ENCODE measurements around the gene PROCA1. TPM values are rescaled to one million over a fixed set of nuclear protein-coding genes. Genes with fewer than 3 reads are reported as not detected.

PROCA1 gene
- total RNA-seq, 1 experiment from 2014 or later, result 4.6 TPM

DNA sequence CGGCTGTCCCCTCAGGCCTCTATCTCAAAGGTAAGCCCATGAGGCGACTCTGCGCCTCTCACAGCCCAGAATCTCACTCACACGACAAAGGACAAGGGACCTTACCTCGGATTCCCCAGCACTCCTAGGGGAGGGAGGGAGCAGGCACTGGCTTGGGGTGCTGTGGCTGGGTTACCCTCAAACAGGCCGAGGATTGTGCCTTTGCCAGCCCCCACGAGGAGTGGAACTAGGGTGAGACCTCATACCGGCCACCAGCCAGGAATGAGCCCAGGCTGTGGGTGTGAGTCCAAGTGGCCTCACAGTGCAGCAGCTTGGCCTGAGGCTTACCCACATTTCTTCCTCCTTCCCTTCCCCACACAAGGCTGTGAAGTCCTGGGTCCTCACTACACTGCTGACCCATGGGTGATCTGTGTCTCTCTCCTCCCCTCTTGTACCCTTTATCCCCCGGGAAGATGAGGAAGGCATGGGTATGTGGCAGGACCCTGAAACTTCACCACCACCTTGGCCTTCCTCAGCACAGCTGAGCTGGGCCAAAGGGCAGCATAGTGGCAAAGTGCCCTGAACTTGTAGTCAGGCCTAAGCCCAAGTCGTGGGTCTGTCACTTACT lies 5.9 kb downstream of the PROCA1 start:
- peaks cover 23% of the 10 kb centered on the region for H3K36me3 ChIP-seq (ENCODE audit: insufficient read depth, low read length, poor library complexity, severe bottlenecking)
- no peak overlapping the region for H3K27ac ChIP-seq (ENCODE audit: low read depth, low read length, poor library complexity, severe bottlenecking)
- CTCF ChIA-PET, result no interaction called here

GRCh38 chr17:28705074-28705659 lies 6.5 kb downstream of the PROCA1 start:
- Histone ChIP-seq H3K36me3 (ENCODE audit: insufficient read depth, low read length, poor library complexity, severe bottlenecking) (peaks cover 29% of the 10 kb centered on the region), H3K27ac (ENCODE audit: low read depth, low read length, poor library complexity, severe bottlenecking) (no peak overlapping the region), H3K4me3 (ENCODE audit: low read depth, low read length, poor library complexity, severe bottlenecking) (no peak overlapping the region), H3K4me1 (ENCODE audit: insufficient read depth, low read length, poor library complexity, severe bottlenecking) (no peaks in the 10 kb centered on the region), H3K9me3 (ENCODE audit: low read depth, low read length, poor library complexity, severe bottlenecking) (no peaks in the 10 kb centered on the region), H3K27me3 (replicated peaks; ENCODE audit: insufficient read depth, low read depth, low read length, poor library complexity) (no peaks in the 10 kb centered on the region)
- BruUV-seq (replicated peaks), result no TSS peak
- intact Hi-C loops (cut with micrococcal nuclease; ENCODE audit: unreplicated experiment), result no loop called here
- CTCF ChIA-PET, result no interaction called here
- DNase-seq (ENCODE audit: low spot score), result no peak
- TF ChIP-seq EZH2 (IDR thresholded peaks at IDR 0.05; ENCODE audit: borderline replicate concordance, low read depth, low read length, poor library complexity, severe bottlenecking), result no peak
- TF ChIP-seq, protein P1, sequence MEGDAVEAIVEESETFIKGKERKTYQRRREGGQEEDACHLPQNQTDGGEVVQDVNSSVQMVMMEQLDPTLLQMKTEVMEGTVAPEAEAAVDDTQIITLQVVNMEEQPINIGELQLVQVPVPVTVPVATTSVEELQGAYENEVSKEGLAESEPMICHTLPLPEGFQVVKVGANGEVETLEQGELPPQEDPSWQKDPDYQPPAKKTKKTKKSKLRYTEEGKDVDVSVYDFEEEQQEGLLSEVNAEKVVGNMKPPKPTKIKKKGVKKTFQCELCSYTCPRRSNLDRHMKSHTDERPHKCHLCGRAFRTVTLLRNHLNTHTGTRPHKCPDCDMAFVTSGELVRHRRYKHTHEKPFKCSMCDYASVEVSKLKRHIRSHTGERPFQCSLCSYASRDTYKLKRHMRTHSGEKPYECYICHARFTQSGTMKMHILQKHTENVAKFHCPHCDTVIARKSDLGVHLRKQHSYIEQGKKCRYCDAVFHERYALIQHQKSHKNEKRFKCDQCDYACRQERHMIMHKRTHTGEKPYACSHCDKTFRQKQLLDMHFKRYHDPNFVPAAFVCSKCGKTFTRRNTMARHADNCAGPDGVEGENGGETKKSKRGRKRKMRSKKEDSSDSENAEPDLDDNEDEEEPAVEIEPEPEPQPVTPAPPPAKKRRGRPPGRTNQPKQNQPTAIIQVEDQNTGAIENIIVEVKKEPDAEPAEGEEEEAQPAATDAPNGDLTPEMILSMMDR (conservative IDR thresholded peaks at IDR 0.05; ENCODE audit: low read depth, low read length), result no peak
- POLR2A ChIA-PET (ENCODE audit: low non-redundant PET), result no interaction called here

More for the DNA sequence above, 5.9 kb downstream of the PROCA1 start:
- no peak overlapping the region for H3K4me3 ChIP-seq (ENCODE audit: low read depth, low read length, poor library complexity, severe bottlenecking)
- intact Hi-C loops (cut with micrococcal nuclease; ENCODE audit: unreplicated experiment), result no loop called here
- POLR2A ChIA-PET (ENCODE audit: low non-redundant PET), result no interaction called here
- no TSS peak for BruUV-seq (replicated peaks)
- no peaks in the 10 kb centered on the region for H3K9me3 ChIP-seq (ENCODE audit: low read depth, low read length, poor library complexity, severe bottlenecking)
- TF ChIP-seq, protein P1 (conservative IDR thresholded peaks at IDR 0.05; ENCODE audit: low read depth, low read length), result no peak
- TF ChIP-seq EZH2 (IDR thresholded peaks at IDR 0.05; ENCODE audit: borderline replicate concordance, low read depth, low read length, poor library complexity, severe bottlenecking), result no peak
- H3K27me3 ChIP-seq (replicated peaks; ENCODE audit: insufficient read depth, low read depth, low read length, poor library complexity), result no peaks in the 10 kb centered on the region
- peaks cover 4% of the 10 kb centered on the region for H3K4me1 ChIP-seq (ENCODE audit: insufficient read depth, low read length, poor library complexity, severe bottlenecking)
- no peak for DNase-seq (ENCODE audit: low spot score)

- CTCF ChIA-PET, result no interaction called here
- no peaks in the 10 kb centered on the region for H3K4me1 ChIP-seq (ENCODE audit: insufficient read depth, low read length, poor library complexity, severe bottlenecking)
- POLR2A ChIA-PET (ENCODE audit: low non-redundant PET), result no interaction called here
- no TSS peak for BruUV-seq (replicated peaks)
- TF ChIP-seq, protein P1 (conservative IDR thresholded peaks at IDR 0.05; ENCODE audit: low read depth, low read length), result no peak
- TF ChIP-seq EZH2 (IDR thresholded peaks at IDR 0.05; ENCODE audit: borderline replicate concordance, low read depth, low read length, poor library complexity, severe bottlenecking), result no peak
- no peak for DNase-seq (ENCODE audit: low spot score)
- no peak overlapping the region for H3K27ac ChIP-seq (ENCODE audit: low read depth, low read length, poor library complexity, severe bottlenecking)
- no peaks in the 10 kb centered on the region for H3K27me3 ChIP-seq (replicated peaks; ENCODE audit: insufficient read depth, low read depth, low read length, poor library complexity)
- no peak overlapping the region for H3K4me3 ChIP-seq (ENCODE audit: low read depth, low read length, poor library complexity, severe bottlenecking)
- H3K9me3 ChIP-seq (ENCODE audit: low read depth, low read length, poor library complexity, severe bottlenecking), result no peaks in the 10 kb centered on the region
- peaks cover 38% of the 10 kb centered on the region for H3K36me3 ChIP-seq (ENCODE audit: insufficient read depth, low read length, poor library complexity, severe bottlenecking)
- intact Hi-C loops (cut with micrococcal nuclease; ENCODE audit: unreplicated experiment), result no loop called here
Observed at GRCh38 chr17:28704219-28704858, 7.3 kb downstream of the PROCA1 start.

Data from A673 (cell line).